Adrenal gland (tissue), 12 donors: Measurements from ENCODE around the gene MYF5. TPM values are rescaled to one million over a fixed set of nuclear protein-coding genes. Genes with fewer than 3 reads are reported as not detected.

Experiments
- DNase-seq, 7 donors: peaks; one replicate each; pipeline ENCODE4 v3.0.0-alpha.2; 2019 to 2020
- H3K27ac ChIP-seq, 5 donors: fragments of 200-600 bp; sonication (generic) in 4 of 5; 1 replicate in 3 of 5; 2 replicates in 2 of 5; pipeline versions ENCODE4 v1.5.1 to v1.8.0; 2016 to 2020; ENCODE audit warnings: mild to moderate bottlenecking in 1 of 5
- H3K27me3 ChIP-seq: fragments of 200-600 bp; 2 replicates; pipeline ENCODE4 v1.8.0; 2021
- H3K36me3 ChIP-seq, 2 donors: fragments of 200-600 bp; replicated peaks in 1 of 2; 1 replicate in 1 of 2; 2 replicates in 1 of 2; pipeline versions ENCODE4 v1.5.1 to v1.8.0; 2018 to 2022
- H3K4me1 ChIP-seq, 2 donors: fragments of 200-600 bp; replicated peaks in 1 of 2; 1 replicate in 1 of 2; 2 replicates in 1 of 2; pipeline versions ENCODE4 v1.5.1 to v1.8.0; 2018 to 2021
- H3K4me3 ChIP-seq, 4 donors: fragments of 200-600 bp; sonication (generic) in 3 of 4; one replicate each; pipeline ENCODE4 v1.5.1; 2016 to 2018
- H3K9me3 ChIP-seq, 3 donors: fragments of 200-600 bp; sonication (generic) in 1 of 3; replicated peaks in 1 of 3; 1 replicate in 2 of 3; 2 replicates in 1 of 3; pipeline versions ENCODE4 v1.5.1 to v1.8.0; 2016 to 2021
- CTCF ChIP-seq, 6 experiments: fragments of 450-650 bp in 4 of 6; fragments of 200-600 bp in 2 of 6; sonication (generic) in 1 of 6; IDR thresholded peaks; 1 replicate in 5 of 6; 2 replicates in 1 of 6; pipeline versions ENCODE4 v1.5.1 to v1.8.0; 2016 to 2021; ENCODE audit warnings: antibody characterized with exemption in 6 of 6, mild to moderate bottlenecking in 2 of 6, moderate library complexity in 1 of 6
- POLR2A ChIP-seq, 2 donors: fragments of 450-650 bp; IDR thresholded peaks; one replicate each; pipeline ENCODE4 v1.6.1; 2017; ENCODE audit warnings: antibody characterized with exemption in 2 of 2, mild to moderate bottlenecking in 2 of 2, moderate library complexity in 1 of 2
- WGBS, 4 donors: extraction: QIAGEN DNeasy Blood & Tissue Kit in 2 of 4; methylation state at CpG; one replicate each; pipeline versions ENCODE4 v1.1.5 to v1.1.7; 2013 to 2017; 5-methylcytosine and 5-hydroxymethylcytosine counted together
- intact Hi-C, 2 donors: fragments of 100-400 bp; cut with DNase I; formaldehyde crosslinking; loops; one replicate each; pipeline versions ENCODE4 v1.14.1 to v1.15.0; 2022 to 2023
- polyA plus RNA-seq, 3 donors: library from polyadenylated mRNA; stranded (reverse); fragments of 200-250 nt in 2 of 3; fragments of 350-450 nt in 1 of 3; fragmentation: Illumina TruSeq in 1 of 3; extraction: RNeasy Lipid Tissue Mini Kit (QIAGEN cat#74804) in 1 of 3; gene quantifications; one replicate each; pipeline ENCODE4 v1.2.3, GENCODE V29; 2013 to 2014
- total RNA-seq, 9 donors: library from RNA; depleted of rRNA in 4 of 9; stranded (reverse); fragments of >200 nt in 4 of 9; fragments of 120-200 nt in 1 of 9; fragmentation: NEBNext Ultra II Directional in 1 of 9; extraction: Animal tissue kit (Norgen Biotek cat#: 25700) in 1 of 9; gene quantifications; one replicate each; pipeline versions ENCODE4 v1.1.0 to v1.2.4, GENCODE V29; 2013 to 2023
- donor health status: healthy with polysubstance abuse.
- donor health status: Bipolar disorder and iron deficiency.
- donor health status: DM: yes; HTN: yes; CAD: no.
- donor health status: DM: no; HTN: no; CAD: no.
- donor health status: DM: no; HTN: no; CAD: no.
- donor health status: DM: yes; HTN: yes; CAD: no.

Gene MYF5
- total and polyA plus RNA-seq, 12 donors, result not detected

- no peak overlapping the region for H3K27ac ChIP-seq
- TF ChIP-seq POLR2A (IDR thresholded peaks at IDR 0.05) (no peak), CTCF (IDR thresholded peaks at IDR 0.05) (no peak)
- no peaks in the 10 kb centered on the region for H3K27me3 ChIP-seq
- no peaks in the 10 kb centered on the region for H3K4me1 ChIP-seq
- no peaks in the 10 kb centered on the region for H3K9me3 ChIP-seq
- H3K36me3 ChIP-seq, result no peaks in the 10 kb centered on the region
- WGBS, 4 donors, result 65 to 80% (median 70%) methylated on average over 2 of the region's 2 CpGs
- no peak overlapping the region for H3K4me3 ChIP-seq
- no peak for DNase-seq
- intact Hi-C loops, result no loop called here
Observed at GRCh38 chr12:80701388-80701787, 15.3 kb upstream of the MYF5 start.

- Histone ChIP-seq H3K27ac (no peak overlapping the region), H3K4me3 (no peak overlapping the region), H3K27me3 (peaks cover 6% of the 10 kb centered on the region), H3K9me3 (no peaks in the 10 kb centered on the region), H3K36me3 (no peaks in the 10 kb centered on the region), H3K4me1 (no peaks in the 10 kb centered on the region)
- no peak for TF ChIP-seq CTCF (IDR thresholded peaks at IDR 0.05)
- TF ChIP-seq POLR2A (IDR thresholded peaks at IDR 0.05), result no peak
- 57 to 62% (median 59%) methylated on average over 12 of the region's 12 CpGs for WGBS, 4 donors
- intact Hi-C loops, result no loop called here
- DNase-seq, result peak in 1 of 7 donors; percentile 11
Observed at GRCh38 chr12:80702889-80703805, 13.6 kb upstream of the MYF5 start.

GRCh38 chr12:80704420-80704819 is 12.3 kb upstream of the MYF5 start:
- no peak for DNase-seq
- no peak overlapping the region for H3K27ac ChIP-seq
- intact Hi-C loops, result no loop called here
- no peak for TF ChIP-seq CTCF (IDR thresholded peaks at IDR 0.05)
- no peak for TF ChIP-seq POLR2A (IDR thresholded peaks at IDR 0.05)
- H3K4me3 ChIP-seq, result no peak overlapping the region
- H3K27me3 ChIP-seq, result peaks cover 11% of the 10 kb centered on the region
- H3K9me3 ChIP-seq, result no peaks in the 10 kb centered on the region
- WGBS, 4 donors, result 75 to 94% (median 84%) methylated on average over 2 of the region's 2 CpGs
- H3K4me1 ChIP-seq, result no peaks in the 10 kb centered on the region
- no peaks in the 10 kb centered on the region for H3K36me3 ChIP-seq

GRCh38 chr12:80707126-80707829 is 9.4 kb upstream of the MYF5 start, which contains the start of gene MYF6:
Gene MYF6 (plus strand): TSS chr12:80707634. CDS start chr12:80707720, 86 bp downstream.
- 49 to 68% (median 58%) methylated on average over 4 of the region's 4 CpGs for WGBS, 4 donors
- intact Hi-C loops, result no loop called here

More at GRCh38 chr12:80707126-80707829, 9.4 kb upstream of the MYF5 start, which contains the start of gene MYF6:
- no peak for DNase-seq
- TF ChIP-seq POLR2A (IDR thresholded peaks at IDR 0.05), result no peak
- no peak for TF ChIP-seq CTCF (IDR thresholded peaks at IDR 0.05)
- peaks cover 18% of the 10 kb centered on the region for H3K27me3 ChIP-seq
- no peak within 1 kb of the TSS for H3K4me3 ChIP-seq
- no peak within 1 kb of the TSS for H3K27ac ChIP-seq
- H3K36me3 ChIP-seq, result no peaks in the 10 kb centered on the region
- no peaks in the 10 kb centered on the region for H3K9me3 ChIP-seq
- H3K4me1 ChIP-seq, result no peaks in the 10 kb centered on the region
